HepG2 (cell line): ENCODE data around the gene RUNDC1. TPM values are rescaled to one million over a fixed set of nuclear protein-coding genes. Genes with fewer than 3 reads are reported as not detected.
A peak's percentile ranks its signal among the peaks of the same experiment; 100 is the strongest.

ENCODE experiments used
- AHR ChIP-seq: IDR thresholded peaks from 2 replicates; pipeline ENCODE4 v1.6.1; 2018; ENCODE audit warnings: missing genetic modification reagents, missing compliant biosample characterization
- ATF7 ChIP-seq, 2 experiments: fragments of 450-650 bp in 1 of 2; sonication (generic) in 1 of 2; formaldehyde crosslinking in 1 of 2; IDR thresholded peaks; 2 replicates each; pipeline versions ENCODE4 v1.4.0 to v1.6.1; 2016 to 2020; ENCODE audit warnings: antibody characterized with exemption in 1 of 2, mild to moderate bottlenecking in 1 of 2, missing genetic modification reagents in 1 of 2
- BCL6 ChIP-seq: IDR thresholded peaks from 2 replicates; pipeline ENCODE4 v1.6.1; 2016; ENCODE audit warnings: missing genetic modification reagents, missing compliant biosample characterization
- BRF2 ChIP-seq: sonication (generic); formaldehyde crosslinking; IDR thresholded peaks from 2 replicates; pipeline ENCODE4 v1.8.1; 2022; ENCODE audit warnings: mild to moderate bottlenecking, missing genetic modification reagents
- FIP1L1 ChIP-seq: fragments of 200-400 bp; formaldehyde crosslinking; IDR thresholded peaks from 2 replicates; pipeline ENCODE4 v1.6.1; 2018; ENCODE audit warnings: low read depth, mild to moderate bottlenecking, low read length, moderate library complexity, borderline replicate concordance; ENCODE audit not compliant: insufficient read depth
- GATA4 ChIP-seq: sonication (generic); IDR thresholded peaks from 2 replicates; pipeline ENCODE4 v1.6.1; 2016; ENCODE audit warnings: antibody characterized with exemption, low read depth, borderline replicate concordance
- HDAC2 ChIP-seq: sonication (generic); formaldehyde crosslinking; IDR thresholded peaks from 2 replicates; pipeline ENCODE4 v1.4.0; 2020; ENCODE audit warnings: missing genetic modification reagents
- HMGXB3 ChIP-seq: sonication (generic); formaldehyde crosslinking; IDR thresholded peaks from 2 replicates; pipeline ENCODE4 v1.4.0; 2020; ENCODE audit warnings: missing genetic modification reagents, borderline replicate concordance
- HNRNPK ChIP-seq: fragments of 200-400 bp; formaldehyde crosslinking; IDR thresholded peaks from 2 replicates; pipeline ENCODE4 v1.6.1; 2018; ENCODE audit warnings: low read length, low read depth, moderate library complexity, mild to moderate bottlenecking; ENCODE audit not compliant: poor library complexity, severe bottlenecking
- HOMEZ ChIP-seq: IDR thresholded peaks from 2 replicates; pipeline ENCODE4 v1.6.1; 2016; ENCODE audit warnings: low read depth
- KLF16 ChIP-seq, 2 experiments: sonication (generic) in 1 of 2; formaldehyde crosslinking in 1 of 2; IDR thresholded peaks; 2 replicates each; pipeline versions ENCODE4 v1.6.1 to v1.8.0; 2016 to 2023; ENCODE audit warnings: missing genetic modification reagents in 2 of 2, missing compliant biosample characterization in 1 of 2
- NR2C2 ChIP-seq: sonication (generic); formaldehyde crosslinking; IDR thresholded peaks from 2 replicates; pipeline ENCODE4 v1.4.0; 2020; ENCODE audit warnings: missing genetic modification reagents, mild to moderate bottlenecking, moderate library complexity, borderline replicate concordance
- SUZ12 ChIP-seq: fragments of 150-350 bp; IDR thresholded peaks from 2 replicates; pipeline ENCODE4 v1.6.1; 2014; ENCODE audit warnings: low read depth, low read length
- ZBTB25 ChIP-seq: IDR thresholded peaks from 2 replicates; pipeline ENCODE4 v1.6.1; 2018; ENCODE audit warnings: missing genetic modification reagents
- ZMAT5 ChIP-seq: sonication (generic); formaldehyde crosslinking; IDR thresholded peaks from 2 replicates; pipeline ENCODE4 v1.5.0; 2020; ENCODE audit warnings: mild to moderate bottlenecking, low read depth, missing genetic modification reagents, borderline replicate concordance
- ZNF12 ChIP-seq: sonication (generic); formaldehyde crosslinking; IDR thresholded peaks from 2 replicates; pipeline ENCODE4 v1.5.0; 2020; ENCODE audit warnings: missing genetic modification reagents
- ZNF224 ChIP-seq: sonication (generic); formaldehyde crosslinking; IDR thresholded peaks from 2 replicates; pipeline ENCODE4 v1.5.0; 2020; ENCODE audit warnings: mild to moderate bottlenecking, missing genetic modification reagents
- ZNF256 ChIP-seq: sonication (generic); formaldehyde crosslinking; conservative IDR thresholded peaks from 2 replicates; pipeline ENCODE4 v1.4.0; 2020; ENCODE audit warnings: missing genetic modification reagents
- ZNF34 ChIP-seq: sonication (generic); formaldehyde crosslinking; IDR thresholded peaks from 2 replicates; pipeline ENCODE4 v1.4.0; 2020; ENCODE audit warnings: mild to moderate bottlenecking, missing genetic modification reagents, borderline replicate concordance
- ZNF547 ChIP-seq: sonication (generic); formaldehyde crosslinking; IDR thresholded peaks from 2 replicates; pipeline ENCODE4 v1.5.1; 2020; ENCODE audit warnings: mild to moderate bottlenecking, missing genetic modification reagents
- ZNF879 ChIP-seq: sonication (generic); formaldehyde crosslinking; IDR thresholded peaks from 2 replicates; pipeline ENCODE4 v1.8.1; 2023; ENCODE audit warnings: missing genetic modification reagents
- polyA plus RNA-seq, 8 experiments: library from polyadenylated mRNA; depleted of rRNA in 3 of 8; stranded (reverse) in 7 of 8; unstranded in 1 of 8; fragments of >200 nt; fragmentation: Illumina TruSeq in 4 of 8; extraction: Trizol in 4 of 8; gene quantifications; 2 replicates each; pipeline versions ENCODE4 v1.2.1 to v1.2.3, GENCODE V29; 2011 to 2016; ENCODE audit warnings: low read depth in 4 of 8, missing spikeins in 1 of 8, mixed read lengths in 1 of 8; ENCODE audit not compliant: insufficient read depth in 1 of 8
- total RNA-seq, 5 experiments: library from RNA; depleted of rRNA; stranded (reverse); fragments of >200 nt; fragmentation: Illumina TruSeq; extraction: Trizol; gene quantifications; 2 replicates each; pipeline ENCODE4 v1.2.3, GENCODE V29; 2016; ENCODE audit warnings: low read depth in 1 of 5

Gene RUNDC1
- total and polyA plus RNA-seq, 2 of the 13 experiments (the other 11 are each of a cell fraction or from before 2014, with no cell fraction given) = 10.3 to 11.4 TPM

- TF ChIP-seq HOMEZ (CRISPR knock-in tag) (no peak), HMGXB3 (CRISPR knock-in tag) (no peak), BCL6 (peak; percentile 92), ZNF547 (CRISPR knock-in tag) (no peak), GATA4 (no peak), ZNF34 (CRISPR knock-in tag) (no peak), HNRNPK (no peak), SUZ12 (no peak), BRF2 (CRISPR knock-in tag) (no peak), ATF7 (IDR thresholded peaks at IDR 0.05) (no peak), ATF7 (CRISPR knock-in tag; IDR thresholded peaks at IDR 0.05) (no peak), ZNF224 (CRISPR knock-in tag) (no peak), AHR (CRISPR knock-in tag) (no peak), ZNF256 (no peak), NR2C2 (CRISPR knock-in tag) (no peak), ZNF12 (CRISPR knock-in tag) (no peak), ZBTB25 (CRISPR knock-in tag) (no peak), FIP1L1 (no peak), ZMAT5 (CRISPR knock-in tag) (no peak), ZNF879 (CRISPR knock-in tag) (no peak), KLF16 (CRISPR knock-in tag; IDR thresholded peaks at IDR 0.05) (no peak), HDAC2 (CRISPR knock-in tag) (peak; percentile 70; the same call in 1 of the 2 replicates)
Measured at GRCh38 chr17:42975265-42975664, 5.1 kb upstream of the RUNDC1 start (continued).
